ENCODE results near the gene RNFT2. TPM values are rescaled to one million over a fixed set of nuclear protein-coding genes. Genes with fewer than 3 reads are reported as not detected.

Gene RNFT2
- total RNA-seq, 1 experiment from 2014 or later = 27.7 TPM

GRCh38 chr12:116799955-116800354, 61.8 kb downstream of the RNFT2 start:
- Mint-ChIP-seq H3K36me3 (peaks cover 40% of the 10 kb centered on the region), H3K9me3 (peaks cover 9% of the 10 kb centered on the region), H3K27ac (no peak overlapping the region), H3K27me3 (ENCODE audit: low read depth) (no peaks in the 10 kb centered on the region), H3K4me1 (no peaks in the 10 kb centered on the region), H3K4me3 (no peak overlapping the region)
- ATAC-seq (no peak), DNase-seq (ENCODE audit: low spot score) (no peak)
- ChIA-PET CTCF (interaction anchor here (1.0 to 1.7 kb wide), 2 partner anchors 40 to 83 kb away, joined by 3 to 5 read pairs; no protein-coding TSS in a partner anchor), POLR2A (no interaction called here)
- TF ChIP-seq SP1 (CRISPR knock-in tag; conservative IDR thresholded peaks at IDR 0.05) (no peak), NR2C2 (CRISPR knock-in tag; IDR thresholded peaks at IDR 0.05) (no peak), PREB (CRISPR knock-in tag; IDR thresholded peaks at IDR 0.05; ENCODE audit: borderline replicate concordance) (no peak), USF1 (CRISPR knock-in tag; IDR thresholded peaks at IDR 0.05) (no peak), ZNF138 (CRISPR knock-in tag; conservative IDR thresholded peaks at IDR 0.05) (no peak), AR (CRISPR knock-in tag; IDR thresholded peaks at IDR 0.05) (no peak), CDX4 (CRISPR knock-in tag; IDR thresholded peaks at IDR 0.05; ENCODE audit: borderline replicate concordance) (no peak), NFE2L1 (CRISPR knock-in tag; IDR thresholded peaks at IDR 0.05) (no peak), ZNF317 (CRISPR knock-in tag; IDR thresholded peaks at IDR 0.05; ENCODE audit: borderline replicate concordance, low read depth) (no peak), PRDM15 (CRISPR knock-in tag; IDR thresholded peaks at IDR 0.05) (no peak), IRF2 (CRISPR knock-in tag; IDR thresholded peaks at IDR 0.05; ENCODE audit: borderline replicate concordance, low read depth) (no peak)

GRCh38 chr12:116800918-116801317, 62.8 kb downstream of the RNFT2 start:
- DNase-seq (ENCODE audit: low spot score) (no peak), ATAC-seq (no peak)
- no peaks in the 10 kb centered on the region for H3K27me3 Mint-ChIP-seq (ENCODE audit: low read depth)
- peaks cover 39% of the 10 kb centered on the region for H3K36me3 Mint-ChIP-seq
- no peaks in the 10 kb centered on the region for H3K4me1 Mint-ChIP-seq
- no peak overlapping the region for H3K27ac Mint-ChIP-seq
- POLR2A ChIA-PET = no interaction called here
- TF ChIP-seq RELA (CRISPR knock-in tag; IDR thresholded peaks at IDR 0.05; ENCODE audit: borderline replicate concordance) (no peak), SP1 (CRISPR knock-in tag; conservative IDR thresholded peaks at IDR 0.05) (no peak), ZNF671 (CRISPR knock-in tag; IDR thresholded peaks at IDR 0.05) (no peak), IRF1 (CRISPR knock-in tag; IDR thresholded peaks at IDR 0.05) (no peak), MLX (CRISPR knock-in tag; IDR thresholded peaks at IDR 0.05) (no peak), NR3C1 (CRISPR knock-in tag; conservative IDR thresholded peaks at IDR 0.05; ENCODE audit: low read depth) (no peak), ATF6 (CRISPR knock-in tag; IDR thresholded peaks at IDR 0.05) (no peak), ZMAT4 (CRISPR knock-in tag; IDR thresholded peaks at IDR 0.05) (no peak), OVOL2 (CRISPR knock-in tag; IDR thresholded peaks at IDR 0.05; ENCODE audit: borderline replicate concordance) (no peak)
- CTCF ChIA-PET = interaction anchor here (1.7 kb wide), 1 partner anchor 82 kb away, joined by 5 read pairs; no protein-coding TSS in a partner anchor
- no peak overlapping the region for H3K4me3 Mint-ChIP-seq
- H3K9me3 Mint-ChIP-seq = peaks cover 9% of the 10 kb centered on the region
